Stimulated activated memory B cell treated with anti-CD40 and anti-IgM and Interleukin-4, amounts not matched to agents 10 μg/mL and 1 μg/mL and 100 μg/mL, for 72 hours (primary cell): ENCODE data around the gene MYO18B.

ENCODE experiments used
- ATAC-seq: fragments of 150-1000 bp; cut with Tn5 transposase; 2 replicates; pipeline ENCODE4 v1.10.0; 2021
- H3K27ac Mint-ChIP-seq: one replicate; pipeline ENCODE4 v1.8.0; 2022; ENCODE audit warnings: mild to moderate bottlenecking, mixed read lengths
- H3K27me3 Mint-ChIP-seq: one replicate; pipeline ENCODE4 v1.8.0; 2022; ENCODE audit warnings: mixed read lengths
- H3K36me3 Mint-ChIP-seq: one replicate; pipeline ENCODE4 v1.8.0; 2022; ENCODE audit warnings: mixed read lengths
- H3K4me1 Mint-ChIP-seq: one replicate; pipeline ENCODE4 v1.8.0; 2022; ENCODE audit warnings: mixed read lengths
- H3K4me3 Mint-ChIP-seq: one replicate; pipeline ENCODE4 v1.8.0; 2022; ENCODE audit warnings: mild to moderate bottlenecking, moderate library complexity, mixed read lengths
- H3K9me3 Mint-ChIP-seq: one replicate; pipeline ENCODE4 v1.8.0; 2022; ENCODE audit warnings: mixed read lengths

MYO18B gene

GRCh38 chr22:26021516-26021915 lies 279.5 kb downstream of the MYO18B start:
- H3K4me3 Mint-ChIP-seq = no peak overlapping the region
- peaks cover 8% of the 10 kb centered on the region for H3K9me3 Mint-ChIP-seq
- no peaks in the 10 kb centered on the region for H3K27me3 Mint-ChIP-seq
- H3K36me3 Mint-ChIP-seq = no peaks in the 10 kb centered on the region
- no peak for ATAC-seq
- H3K27ac Mint-ChIP-seq = no peak overlapping the region
- H3K4me1 Mint-ChIP-seq = no peaks in the 10 kb centered on the region

- Mint-ChIP-seq H3K27me3 (no peaks in the 10 kb centered on the region), H3K9me3 (peaks cover 4% of the 10 kb centered on the region), H3K27ac (no peak overlapping the region), H3K36me3 (no peaks in the 10 kb centered on the region), H3K4me3 (no peak overlapping the region), H3K4me1 (no peaks in the 10 kb centered on the region)
- no peak for ATAC-seq
These were observed 281.3 kb downstream of the MYO18B start for GRCh38 chr22:26023104-26023775.

- no peak overlapping the region for H3K27ac Mint-ChIP-seq
- no peaks in the 10 kb centered on the region for H3K36me3 Mint-ChIP-seq
These were observed 283.6 kb downstream of the MYO18B start for GRCh38 chr22:26025626-26026025.

GRCh38 chr22:26027341-26027740 lies 285.4 kb downstream of the MYO18B start:
- peaks cover 4% of the 10 kb centered on the region for H3K9me3 Mint-ChIP-seq
- no peaks in the 10 kb centered on the region for H3K27me3 Mint-ChIP-seq
- no peaks in the 10 kb centered on the region for H3K4me1 Mint-ChIP-seq
- no peaks in the 10 kb centered on the region for H3K36me3 Mint-ChIP-seq
- ATAC-seq = no peak
- no peak overlapping the region for H3K4me3 Mint-ChIP-seq
- H3K27ac Mint-ChIP-seq = no peak overlapping the region

More at GRCh38 chr22:26025626-26026025, 283.6 kb downstream of the MYO18B start:
- Mint-ChIP-seq H3K4me3 (no peak overlapping the region), H3K4me1 (no peaks in the 10 kb centered on the region), H3K9me3 (peaks cover 4% of the 10 kb centered on the region), H3K27me3 (no peaks in the 10 kb centered on the region)
- ATAC-seq = no peak

GRCh38 chr22:26031641-26032040 lies 289.7 kb downstream of the MYO18B start:
- peaks cover 2% of the 10 kb centered on the region for H3K9me3 Mint-ChIP-seq
- no peak overlapping the region for H3K27ac Mint-ChIP-seq
- no peaks in the 10 kb centered on the region for H3K36me3 Mint-ChIP-seq
- H3K27me3 Mint-ChIP-seq = no peaks in the 10 kb centered on the region
- no peaks in the 10 kb centered on the region for H3K4me1 Mint-ChIP-seq
- no peak for ATAC-seq
- H3K4me3 Mint-ChIP-seq = no peak overlapping the region

- Mint-ChIP-seq H3K4me3 (no peak overlapping the region), H3K27me3 (no peaks in the 10 kb centered on the region), H3K27ac (no peak overlapping the region), H3K4me1 (no peaks in the 10 kb centered on the region), H3K9me3 (peaks cover 6% of the 10 kb centered on the region), H3K36me3 (no peaks in the 10 kb centered on the region)
- ATAC-seq = no peak
These were observed 291.1 kb downstream of the MYO18B start for GRCh38 chr22:26033071-26033470.

GRCh38 chr22:26033586-26033985 lies 291.6 kb downstream of the MYO18B start:
- Mint-ChIP-seq H3K4me3 (no peak overlapping the region), H3K36me3 (no peaks in the 10 kb centered on the region), H3K9me3 (peaks cover 6% of the 10 kb centered on the region), H3K27me3 (no peaks in the 10 kb centered on the region), H3K27ac (no peak overlapping the region), H3K4me1 (no peaks in the 10 kb centered on the region)
- no peak for ATAC-seq

GRCh38 chr22:26035523-26035922 lies 293.5 kb downstream of the MYO18B start:
- Mint-ChIP-seq H3K36me3 (no peaks in the 10 kb centered on the region), H3K4me3 (no peak overlapping the region), H3K4me1 (no peaks in the 10 kb centered on the region), H3K27ac (no peak overlapping the region), H3K27me3 (peaks cover 9% of the 10 kb centered on the region), H3K9me3 (peaks cover 11% of the 10 kb centered on the region)
- no peak for ATAC-seq

- Mint-ChIP-seq H3K4me1 (no peaks in the 10 kb centered on the region), H3K27me3 (peaks cover 13% of the 10 kb centered on the region), H3K4me3 (no peak overlapping the region), H3K9me3 (peaks cover 13% of the 10 kb centered on the region), H3K27ac (no peak overlapping the region), H3K36me3 (no peaks in the 10 kb centered on the region)
- ATAC-seq = no peak
These were observed 296.4 kb downstream of the MYO18B start for GRCh38 chr22:26038365-26038764.

- Mint-ChIP-seq H3K27ac (no peak overlapping the region), H3K9me3 (peaks cover 8% of the 10 kb centered on the region), H3K27me3 (peaks cover 13% of the 10 kb centered on the region), H3K4me3 (no peak overlapping the region), H3K36me3 (no peaks in the 10 kb centered on the region), H3K4me1 (no peaks in the 10 kb centered on the region)
- ATAC-seq = no peak
These were observed 299.9 kb downstream of the MYO18B start for GRCh38 chr22:26041931-26042330.

GRCh38 chr22:26043031-26043430 lies 301.0 kb downstream of the MYO18B start:
- H3K4me1 Mint-ChIP-seq = no peaks in the 10 kb centered on the region
- H3K4me3 Mint-ChIP-seq = no peak overlapping the region
- H3K27ac Mint-ChIP-seq = no peak overlapping the region

GRCh38 chr22:26045051-26045450 lies 303.1 kb downstream of the MYO18B start:
- ATAC-seq = no peak
- Mint-ChIP-seq H3K9me3 (peaks cover 7% of the 10 kb centered on the region), H3K27me3 (peaks cover 8% of the 10 kb centered on the region)

More at GRCh38 chr22:26043031-26043430, 301.0 kb downstream of the MYO18B start:
- ATAC-seq = no peak
- Mint-ChIP-seq H3K27me3 (peaks cover 13% of the 10 kb centered on the region), H3K9me3 (peaks cover 7% of the 10 kb centered on the region), H3K36me3 (no peaks in the 10 kb centered on the region)

GRCh38 chr22:26045860-26046259 lies 303.9 kb downstream of the MYO18B start:
- Mint-ChIP-seq H3K27ac (no peak overlapping the region), H3K4me1 (no peaks in the 10 kb centered on the region), H3K9me3 (no peaks in the 10 kb centered on the region), H3K4me3 (no peak overlapping the region), H3K36me3 (no peaks in the 10 kb centered on the region), H3K27me3 (peaks cover 6% of the 10 kb centered on the region)
- ATAC-seq = no peak

More at GRCh38 chr22:26045051-26045450, 303.1 kb downstream of the MYO18B start:
- H3K27ac Mint-ChIP-seq = no peak overlapping the region
- H3K4me3 Mint-ChIP-seq = no peak overlapping the region
- H3K4me1 Mint-ChIP-seq = no peaks in the 10 kb centered on the region
- H3K36me3 Mint-ChIP-seq = no peaks in the 10 kb centered on the region

- Mint-ChIP-seq H3K36me3 (no peaks in the 10 kb centered on the region), H3K4me3 (no peak overlapping the region), H3K27ac (no peak overlapping the region), H3K4me1 (no peaks in the 10 kb centered on the region), H3K27me3 (peaks cover 18% of the 10 kb centered on the region), H3K9me3 (no peaks in the 10 kb centered on the region)
- no peak for ATAC-seq
These were observed 305.5 kb downstream of the MYO18B start for GRCh38 chr22:26047516-26047915.

GRCh38 chr22:26047920-26048319 lies 305.9 kb downstream of the MYO18B start:
- no peak overlapping the region for H3K27ac Mint-ChIP-seq
- no peaks in the 10 kb centered on the region for H3K9me3 Mint-ChIP-seq
- peaks cover 22% of the 10 kb centered on the region for H3K27me3 Mint-ChIP-seq
- ATAC-seq = no peak
- no peak overlapping the region for H3K4me3 Mint-ChIP-seq
- no peaks in the 10 kb centered on the region for H3K4me1 Mint-ChIP-seq
- no peaks in the 10 kb centered on the region for H3K36me3 Mint-ChIP-seq

- peaks cover 22% of the 10 kb centered on the region for H3K27me3 Mint-ChIP-seq
- ATAC-seq = no peak
- H3K36me3 Mint-ChIP-seq = no peaks in the 10 kb centered on the region
- H3K27ac Mint-ChIP-seq = no peak overlapping the region
- H3K4me1 Mint-ChIP-seq = no peaks in the 10 kb centered on the region
- no peak overlapping the region for H3K4me3 Mint-ChIP-seq
- H3K9me3 Mint-ChIP-seq = no peaks in the 10 kb centered on the region
These were observed 308.1 kb downstream of the MYO18B start for GRCh38 chr22:26050079-26050478.
